ENCODE measurements around the gene PGRMC2.

The PGRMC2 gene

GRCh38 chr4:128287141-128287870 is at the start of gene PGRMC2:
TSS of gene PGRMC2 (minus strand) at chr4:128287813. CDS start at chr4:128287790, 23 bp downstream.
- Mint-ChIP-seq H3K4me1 (peaks cover 24% of the 10 kb centered on the region), H3K9me3 (peaks cover 27% of the 10 kb centered on the region), H3K36me3 (ENCODE audit: low read depth) (peaks cover 36% of the 10 kb centered on the region), H3K27ac (peak within 1 kb of the TSS; percentile 92), H3K4me3 (peak within 1 kb of the TSS; percentile 98), H3K27me3 (ENCODE audit: low read depth, poor library complexity) (peaks cover under 1% of the 10 kb centered on the region)
- DNase-seq, result no peak
- TF ChIP-seq CTCF (IDR thresholded peaks at IDR 0.05), result no peak

- no peak for DNase-seq
- H3K9me3 Mint-ChIP-seq, result no peaks in the 10 kb centered on the region
- no peaks in the 10 kb centered on the region for H3K4me1 Mint-ChIP-seq
- no peak overlapping the region for H3K4me3 Mint-ChIP-seq
- H3K27ac Mint-ChIP-seq, result no peak overlapping the region
- no peak for TF ChIP-seq CTCF (IDR thresholded peaks at IDR 0.05)
- peaks cover 2% of the 10 kb centered on the region for H3K27me3 Mint-ChIP-seq (ENCODE audit: low read depth, poor library complexity)
- H3K36me3 Mint-ChIP-seq (ENCODE audit: low read depth), result no peaks in the 10 kb centered on the region
Observed at GRCh38 chr4:128335541-128335940, 47.9 kb upstream of the PGRMC2 start.

- no peak for TF ChIP-seq CTCF (IDR thresholded peaks at IDR 0.05)
- Mint-ChIP-seq H3K4me3 (no peak overlapping the region), H3K36me3 (ENCODE audit: low read depth) (no peaks in the 10 kb centered on the region), H3K9me3 (no peaks in the 10 kb centered on the region), H3K27ac (no peak overlapping the region), H3K27me3 (ENCODE audit: low read depth, poor library complexity) (peaks cover 2% of the 10 kb centered on the region), H3K4me1 (no peaks in the 10 kb centered on the region)
- DNase-seq, result no peak
Observed at GRCh38 chr4:128334256-128334655, 46.6 kb upstream of the PGRMC2 start.

- H3K27me3 Mint-ChIP-seq (ENCODE audit: low read depth, poor library complexity), result peaks cover 2% of the 10 kb centered on the region
- H3K4me1 Mint-ChIP-seq, result peaks cover under 1% of the 10 kb centered on the region
- H3K9me3 Mint-ChIP-seq, result no peaks in the 10 kb centered on the region
- no peak overlapping the region for H3K27ac Mint-ChIP-seq
- TF ChIP-seq CTCF (IDR thresholded peaks at IDR 0.05), result no peak
- no peak for DNase-seq
- H3K36me3 Mint-ChIP-seq (ENCODE audit: low read depth), result no peaks in the 10 kb centered on the region
- no peak overlapping the region for H3K4me3 Mint-ChIP-seq
Observed at GRCh38 chr4:128333309-128334018, 45.9 kb upstream of the PGRMC2 start.

GRCh38 chr4:128332081-128332480 is 44.5 kb upstream of the PGRMC2 start:
- no peak overlapping the region for H3K4me3 Mint-ChIP-seq
- no peak overlapping the region for H3K27ac Mint-ChIP-seq
- peaks cover 3% of the 10 kb centered on the region for H3K36me3 Mint-ChIP-seq (ENCODE audit: low read depth)
- no peak for TF ChIP-seq CTCF (IDR thresholded peaks at IDR 0.05)
- peaks cover 2% of the 10 kb centered on the region for H3K27me3 Mint-ChIP-seq (ENCODE audit: low read depth, poor library complexity)
- DNase-seq, result no peak
- H3K9me3 Mint-ChIP-seq, result no peaks in the 10 kb centered on the region
- H3K4me1 Mint-ChIP-seq, result peaks cover 11% of the 10 kb centered on the region

All from nephron progenitor cell (in vitro differentiated cells).